NCI-H748 (cell line): ENCODE data around the gene ZDHHC18.
"Not testable (repeated sequence)": the region's sequence is repeated elsewhere in the genome, so short reads cannot be mapped to it uniquely, and the experiment has no call there.

ENCODE experiments used
- DNase-seq: peaks from one replicate; lab custom pipeline; 2025; ENCODE audit not compliant: unreplicated experiment; lab: John Stamatoyannopoulos, UW

Gene ZDHHC18

DNA sequence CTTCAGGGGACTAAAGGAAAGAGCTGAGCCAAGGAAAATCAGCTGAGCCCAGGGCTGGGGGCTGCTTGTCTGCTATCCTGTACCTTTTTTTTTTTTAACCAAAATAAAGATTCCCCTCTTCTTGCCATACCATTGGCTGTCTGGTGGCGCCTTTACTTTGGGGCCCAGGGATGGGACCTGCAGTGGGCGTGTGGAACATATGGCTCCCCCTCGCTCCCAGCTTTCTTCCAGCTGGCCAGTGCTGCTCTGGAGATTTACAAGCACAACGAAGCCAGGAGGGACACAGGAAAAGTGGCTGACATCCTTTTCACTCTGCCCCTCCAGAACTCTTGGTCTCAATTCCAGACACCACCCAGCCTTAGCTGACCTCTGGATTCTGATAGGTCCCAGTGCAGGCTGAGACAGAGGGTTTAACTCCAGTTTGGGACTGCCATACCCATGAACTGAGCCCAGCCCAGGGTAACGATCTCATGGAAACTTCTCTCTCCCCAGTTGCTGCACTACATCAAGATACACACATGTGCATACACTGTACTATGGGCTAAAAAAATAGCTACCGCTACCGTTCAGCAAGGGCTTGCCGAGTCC, 31.1 kb downstream of the ZDHHC18 start:
- DNase-seq, result no peak

DNA sequence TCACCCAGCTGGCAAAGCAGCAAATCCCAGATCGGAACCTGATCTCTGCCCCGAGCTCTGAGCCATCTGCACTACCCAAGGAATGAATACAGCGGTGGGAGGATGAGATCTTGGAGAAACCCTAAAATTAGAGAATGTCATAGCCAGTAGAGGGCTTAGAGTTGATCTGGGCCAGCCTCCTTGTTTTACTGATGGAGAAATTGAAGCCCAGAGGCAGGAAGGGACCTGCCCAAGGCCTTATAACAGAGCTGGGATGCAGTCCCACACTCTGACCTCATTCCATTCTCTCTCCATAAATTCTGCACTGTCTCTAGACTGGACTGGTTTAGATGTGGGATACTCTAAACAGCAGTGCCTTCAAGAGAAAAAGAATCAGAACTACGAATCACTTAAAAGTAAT, 31.7 kb downstream of the ZDHHC18 start:
- DNase-seq, result no peak

DNA sequence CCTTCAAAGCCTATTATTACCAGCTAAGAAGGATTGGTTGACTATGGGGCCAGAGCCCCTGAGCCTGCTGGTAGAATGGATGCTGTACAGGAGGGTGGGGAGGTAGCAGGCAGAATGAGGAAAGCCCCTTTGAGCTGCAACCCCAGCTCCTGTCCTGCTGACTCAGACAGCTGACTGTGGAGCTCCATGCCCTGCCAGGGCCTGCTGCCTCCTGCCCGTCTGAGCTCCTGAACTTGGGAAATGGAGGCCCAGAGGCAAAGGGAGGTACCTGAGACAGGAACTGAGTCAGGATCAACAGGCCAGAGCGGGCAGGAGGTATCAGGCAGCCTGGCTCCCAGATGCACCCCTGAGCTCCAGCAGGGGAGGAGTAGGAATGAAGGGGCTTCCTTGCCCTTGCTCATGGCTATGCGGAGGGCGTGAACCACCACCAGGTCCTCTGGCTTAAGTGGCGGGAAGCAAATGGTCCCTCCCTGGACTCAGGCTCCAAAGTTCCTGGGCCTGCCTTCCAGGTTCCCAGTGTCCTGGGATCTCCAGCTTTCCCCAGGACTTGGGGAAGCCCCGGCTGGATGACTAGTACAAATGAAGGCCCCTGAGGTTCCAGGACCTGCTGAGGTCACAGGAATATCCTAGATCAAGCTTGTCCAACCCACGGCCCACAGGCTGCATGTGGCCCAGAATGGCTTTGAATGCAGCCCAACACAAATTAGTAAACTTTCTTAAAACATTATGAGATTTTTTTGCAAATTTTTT, 32.6 kb downstream of the ZDHHC18 start:
- DNase-seq, result no peak

DNA sequence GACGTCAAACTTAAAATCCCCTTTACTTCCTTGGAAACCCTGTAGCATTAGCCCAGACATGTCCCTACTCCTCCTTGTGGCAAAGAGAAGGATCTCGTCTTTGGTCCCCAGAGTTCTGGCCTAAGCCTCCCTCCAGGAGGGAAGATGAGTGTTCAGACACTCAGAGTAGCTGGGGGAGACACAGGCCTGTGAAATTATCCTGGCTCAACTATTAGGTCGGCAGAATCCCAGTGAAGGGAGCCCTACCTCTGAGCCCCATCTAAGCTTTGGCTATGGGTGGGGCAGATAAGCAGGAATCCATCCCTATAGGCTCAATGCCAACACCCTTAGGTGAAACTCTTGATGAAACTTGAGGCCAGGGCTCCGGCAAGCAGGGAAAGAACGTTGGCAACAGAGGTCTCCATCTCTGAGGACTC, 34.8 kb downstream of the ZDHHC18 start:
- no peak for DNase-seq

DNA sequence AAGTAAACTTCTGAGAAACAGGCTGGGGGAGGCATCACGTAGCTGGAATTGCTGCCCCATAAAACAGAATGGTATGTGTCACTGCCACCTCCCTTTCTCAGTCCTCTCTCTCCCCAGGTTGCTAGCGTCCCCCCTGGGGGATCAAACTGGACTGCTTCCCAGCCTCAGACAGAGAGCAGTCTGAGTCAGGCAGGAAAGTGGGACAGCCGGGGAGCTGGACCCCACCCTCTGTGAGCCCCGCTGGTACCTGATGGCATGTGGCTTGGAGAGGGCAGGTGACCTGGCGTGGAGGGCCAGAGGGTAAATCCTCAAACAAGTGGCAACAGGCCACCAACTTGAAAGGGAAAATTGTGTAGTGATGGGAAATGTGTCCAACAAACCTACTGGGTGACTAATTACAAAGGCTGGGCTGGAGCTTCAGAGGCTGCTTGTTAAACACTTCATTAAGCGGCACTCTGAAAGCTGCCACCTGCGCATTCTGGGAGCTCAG, 35.4 kb downstream of the ZDHHC18 start:
- DNase-seq, result no peak

DNA sequence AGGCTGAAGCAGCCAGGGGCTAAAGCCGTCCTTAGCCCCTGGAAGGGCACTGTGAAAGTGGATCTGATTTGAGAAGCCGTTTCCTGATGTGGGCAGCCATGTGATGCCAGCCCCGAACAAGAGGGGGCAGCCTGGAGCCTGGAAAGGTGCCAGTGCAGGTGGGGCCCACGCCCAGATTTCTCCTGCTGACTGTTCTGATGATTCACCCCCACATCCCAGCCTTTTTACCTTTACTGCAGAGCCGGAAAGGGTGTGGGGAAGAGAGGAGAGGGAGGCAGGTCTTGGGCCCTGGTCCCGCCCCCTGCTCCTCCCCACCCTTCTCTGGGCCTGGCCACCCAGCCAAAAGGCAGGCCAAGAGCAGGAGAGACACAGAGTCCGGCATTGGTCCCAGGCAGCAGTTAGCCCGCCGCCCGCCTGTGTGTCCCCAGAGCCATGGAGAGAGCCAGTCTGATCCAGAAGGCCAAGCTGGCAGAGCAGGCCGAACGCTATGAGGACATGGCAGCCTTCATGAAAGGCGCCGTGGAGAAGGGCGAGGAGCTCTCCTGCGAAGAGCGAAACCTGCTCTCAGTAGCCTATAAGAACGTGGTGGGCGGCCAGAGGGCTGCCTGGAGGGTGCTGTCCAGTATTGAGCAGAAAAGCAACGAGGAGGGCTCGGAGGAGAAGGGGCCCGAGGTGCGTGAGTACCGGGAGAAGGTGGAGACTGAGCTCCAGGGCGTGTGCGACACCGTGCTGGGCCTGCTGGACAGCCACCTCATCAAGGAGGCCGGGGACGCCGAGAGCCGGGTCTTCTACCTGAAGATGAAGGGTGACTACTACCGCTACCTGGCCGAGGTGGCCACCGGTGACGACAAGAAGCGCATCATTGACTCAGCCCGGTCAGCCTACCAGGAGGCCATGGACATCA, 36.5 kb downstream of the ZDHHC18 start, which contains the start of gene SFN:
SFN (plus strand) TSS at position 369 of the 904 bp plus-strand sequence; CDS start at position 433, 64 bp downstream.
- DNase-seq, result peak; percentile 95

DNA sequence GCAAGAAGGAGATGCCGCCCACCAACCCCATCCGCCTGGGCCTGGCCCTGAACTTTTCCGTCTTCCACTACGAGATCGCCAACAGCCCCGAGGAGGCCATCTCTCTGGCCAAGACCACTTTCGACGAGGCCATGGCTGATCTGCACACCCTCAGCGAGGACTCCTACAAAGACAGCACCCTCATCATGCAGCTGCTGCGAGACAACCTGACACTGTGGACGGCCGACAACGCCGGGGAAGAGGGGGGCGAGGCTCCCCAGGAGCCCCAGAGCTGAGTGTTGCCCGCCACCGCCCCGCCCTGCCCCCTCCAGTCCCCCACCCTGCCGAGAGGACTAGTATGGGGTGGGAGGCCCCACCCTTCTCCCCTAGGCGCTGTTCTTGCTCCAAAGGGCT, 37.2 kb downstream of the ZDHHC18 start:
- DNase-seq, result peak; percentile 43

DNA sequence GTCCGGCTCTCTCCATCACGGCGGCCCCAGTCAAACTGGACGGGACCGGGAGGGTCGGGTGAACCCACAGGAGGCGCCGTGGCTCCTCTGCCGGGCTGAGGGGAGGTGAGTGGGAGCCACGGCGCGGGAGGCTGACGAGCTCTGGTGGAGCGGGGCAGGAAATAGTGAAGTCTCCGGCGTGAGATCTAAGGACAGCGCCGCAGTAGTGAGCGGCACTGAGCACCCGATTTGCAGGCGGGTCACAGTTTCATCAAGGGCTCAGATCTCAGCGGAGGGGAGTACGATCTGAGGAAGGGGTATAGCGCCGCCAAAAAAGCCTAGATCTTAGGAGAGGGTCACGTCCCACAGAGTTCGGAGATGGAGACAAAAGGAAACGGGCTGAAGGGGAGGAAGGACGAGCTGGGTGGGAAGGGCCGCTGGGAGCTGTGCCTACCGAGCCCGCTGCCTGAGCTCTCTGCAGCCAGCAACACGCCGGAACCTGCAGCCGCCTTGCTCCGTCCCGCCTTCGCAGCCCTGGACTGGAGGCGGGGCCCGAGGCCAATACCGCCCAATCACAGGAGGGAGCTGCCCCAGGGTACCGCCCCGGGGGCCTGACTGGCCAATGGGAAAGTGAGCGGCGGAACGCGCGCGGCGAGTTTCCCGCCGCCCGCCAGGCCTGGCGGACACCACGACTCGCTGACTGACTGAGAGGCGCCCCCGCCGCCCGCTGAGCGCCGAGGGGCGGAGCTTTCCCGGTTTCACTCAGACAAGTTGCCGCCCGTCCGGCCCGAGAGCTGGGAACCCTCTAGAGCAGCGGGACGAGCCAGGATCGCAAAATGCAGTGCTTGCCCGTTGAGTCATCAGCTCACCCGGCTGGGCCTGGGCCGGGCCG, 38.4 kb downstream of the ZDHHC18 start:
- peak; percentile 96 for DNase-seq

DNA sequence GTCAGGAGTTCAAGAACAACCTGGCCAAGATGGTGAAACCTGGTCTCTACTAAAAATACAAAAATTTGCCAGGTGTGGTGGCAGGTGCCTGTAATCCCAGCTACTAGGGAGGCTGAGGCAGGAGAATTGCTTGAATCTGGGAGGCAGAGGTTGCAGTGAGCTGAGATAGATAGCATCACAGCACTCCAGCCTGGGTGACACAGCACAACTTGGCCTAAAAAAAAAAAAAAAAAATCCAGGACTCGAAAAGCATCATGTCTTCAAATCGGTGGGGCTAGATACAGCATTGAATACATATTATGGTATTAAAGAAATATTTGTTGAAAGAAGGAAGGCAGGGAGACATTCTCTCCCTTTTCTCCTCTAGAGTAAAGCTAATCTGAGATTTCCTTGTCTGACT, 46.6 kb downstream of the ZDHHC18 start:
- not testable (repeated sequence) for DNase-seq

DNA sequence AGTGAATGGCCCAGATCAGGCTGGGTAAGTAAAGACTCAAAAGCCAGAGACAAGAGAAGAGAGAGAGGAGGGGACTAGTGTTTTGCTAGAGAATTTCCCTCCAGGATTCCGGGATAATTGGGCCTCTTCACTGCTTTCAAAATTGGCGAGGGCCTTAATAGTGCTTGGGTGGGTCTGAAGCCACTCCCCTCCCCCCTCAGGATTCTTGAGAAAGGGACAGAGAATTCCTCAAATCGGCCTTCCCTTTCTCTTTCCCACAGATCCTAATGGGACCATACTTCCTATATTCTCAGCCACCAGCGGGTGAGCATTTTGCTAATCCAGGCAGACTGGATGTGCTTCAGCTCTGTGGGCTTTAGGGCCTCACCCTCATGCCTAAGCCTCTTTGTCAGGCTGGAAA, 48.4 kb downstream of the ZDHHC18 start:
- DNase-seq, result no peak

DNA sequence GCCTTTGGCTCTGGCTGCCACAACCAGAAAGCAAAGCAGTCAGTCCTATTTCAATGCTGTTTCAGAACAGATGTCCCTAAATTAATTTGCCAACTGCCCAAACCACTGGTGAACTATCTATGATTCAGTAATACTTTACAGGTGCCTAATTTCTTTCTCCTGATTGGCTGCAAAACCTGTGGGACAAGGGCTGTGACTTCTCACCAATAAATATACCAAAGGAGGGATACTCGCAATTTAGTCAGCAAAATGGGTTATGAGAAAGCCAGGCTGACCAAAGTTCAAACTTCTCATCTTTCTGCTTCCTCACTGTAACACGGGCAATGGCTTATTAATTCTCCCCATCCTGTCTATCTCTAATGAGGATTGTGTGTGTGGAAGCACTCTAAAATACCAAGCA, 50.8 kb downstream of the ZDHHC18 start:
- no peak for DNase-seq

DNA sequence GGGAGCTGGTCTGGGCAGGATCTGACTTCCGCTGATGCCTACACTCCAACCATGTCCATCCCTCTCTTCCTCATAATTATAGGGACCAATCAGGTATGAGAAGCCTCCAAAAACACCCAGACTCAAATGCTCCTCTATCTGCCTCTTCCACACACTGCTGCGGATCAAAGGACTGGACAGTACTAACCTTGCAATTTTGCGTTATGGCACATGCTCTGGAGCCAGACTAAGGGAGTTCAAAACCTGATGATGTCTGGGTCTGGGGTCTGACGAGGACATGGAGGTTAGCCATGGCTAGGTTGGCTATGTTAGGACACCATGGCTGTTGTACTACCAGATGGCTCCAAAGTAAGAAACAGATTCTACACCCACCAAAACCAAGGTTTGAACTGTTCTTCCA, 53.3 kb downstream of the ZDHHC18 start:
- DNase-seq, result no peak

DNA sequence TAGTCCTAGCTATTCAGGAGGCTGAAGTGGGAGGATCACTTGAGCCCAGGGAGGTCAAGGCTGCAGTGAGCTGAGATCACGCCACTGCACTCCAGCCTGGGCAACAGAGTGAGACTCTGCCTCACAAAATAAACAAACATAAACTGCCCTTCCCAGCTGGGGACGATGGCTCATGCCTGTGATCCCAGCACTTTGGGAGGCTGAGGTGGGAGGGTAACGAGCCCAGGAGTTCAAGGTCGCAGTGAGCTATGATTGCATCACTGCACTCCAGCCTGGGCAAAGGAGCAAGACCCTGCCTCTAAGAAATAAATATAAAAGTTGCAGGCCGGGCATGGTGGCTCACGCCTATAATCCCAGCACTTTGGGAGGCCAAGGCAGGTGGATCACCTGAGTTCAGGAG, 55.1 kb downstream of the ZDHHC18 start:
- DNase-seq, result not testable (repeated sequence)

DNA sequence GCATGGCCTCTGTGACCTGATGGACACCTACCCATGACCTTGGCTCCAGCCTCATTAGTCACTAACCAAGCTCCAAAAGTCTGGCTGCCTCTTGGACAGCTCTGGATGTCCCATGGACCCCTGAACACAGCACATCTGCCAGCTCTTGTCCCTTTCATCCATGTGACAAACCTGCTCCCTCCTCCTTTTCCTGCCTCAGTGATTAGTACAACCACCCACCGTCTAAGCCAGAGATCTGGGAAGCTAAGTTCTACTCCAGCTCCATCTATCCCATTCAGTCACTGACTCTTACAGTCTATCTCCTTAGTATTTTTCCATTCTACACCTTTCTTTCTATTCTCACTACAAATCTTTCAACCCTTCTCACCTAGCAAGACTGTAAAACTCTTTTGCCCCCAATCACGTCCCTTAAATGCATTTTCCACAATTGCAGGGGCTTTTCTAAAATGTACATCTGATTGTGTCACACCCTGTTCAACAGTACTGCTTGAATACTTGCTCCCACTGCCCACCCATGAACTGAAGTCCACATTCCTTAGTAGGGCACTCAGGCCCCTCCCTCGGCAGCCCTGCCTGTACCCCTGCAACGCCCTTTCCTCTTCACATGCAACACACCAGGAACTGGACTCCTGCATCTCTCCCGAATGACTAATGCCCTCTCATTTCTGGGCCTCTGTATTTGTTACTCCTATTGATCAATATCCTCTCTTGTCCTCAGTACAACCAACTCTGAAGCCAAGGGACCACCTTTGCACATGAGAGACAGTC, 56.4 kb downstream of the ZDHHC18 start:
- DNase-seq, result no peak

DNA sequence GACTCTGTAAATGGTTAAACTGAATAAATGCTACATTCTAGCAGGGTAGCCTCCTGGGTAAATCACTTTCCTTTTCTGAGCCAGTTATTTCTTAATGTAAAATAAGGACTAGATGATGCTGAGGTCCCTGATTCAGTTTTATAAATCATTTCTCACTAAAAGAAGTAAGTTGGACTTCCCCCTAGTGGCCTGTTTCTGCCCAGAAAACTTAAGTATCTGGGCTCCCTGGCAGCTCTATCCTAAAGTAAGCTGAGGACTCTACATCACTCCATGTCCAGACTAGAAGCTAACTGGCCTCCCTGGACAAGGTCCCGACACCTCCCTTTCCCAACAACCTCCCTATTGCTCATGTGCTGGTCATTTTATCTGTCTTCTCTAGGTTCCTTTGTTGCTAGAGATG, 60.6 kb downstream of the ZDHHC18 start:
- no peak for DNase-seq

DNA sequence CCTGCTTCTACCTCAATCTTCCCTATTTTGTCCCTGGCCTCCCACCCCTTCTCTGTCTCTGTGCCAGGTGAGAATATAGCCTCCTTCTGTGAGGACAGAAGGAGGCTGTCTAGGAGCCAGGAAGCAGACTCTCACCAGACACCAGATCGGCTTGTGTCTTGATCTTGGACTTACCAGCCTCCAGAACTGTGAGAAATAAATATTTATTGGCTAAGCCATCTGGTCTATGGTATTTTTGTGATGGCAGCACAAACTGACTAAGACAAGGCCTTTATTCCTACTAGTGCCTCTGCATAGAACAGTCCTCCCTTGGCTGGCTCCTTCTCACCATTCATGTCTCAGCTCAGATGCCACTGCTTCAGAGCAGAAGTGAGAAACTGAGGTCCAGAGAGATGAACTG, 61.7 kb downstream of the ZDHHC18 start:
- DNase-seq, result no peak

DNA sequence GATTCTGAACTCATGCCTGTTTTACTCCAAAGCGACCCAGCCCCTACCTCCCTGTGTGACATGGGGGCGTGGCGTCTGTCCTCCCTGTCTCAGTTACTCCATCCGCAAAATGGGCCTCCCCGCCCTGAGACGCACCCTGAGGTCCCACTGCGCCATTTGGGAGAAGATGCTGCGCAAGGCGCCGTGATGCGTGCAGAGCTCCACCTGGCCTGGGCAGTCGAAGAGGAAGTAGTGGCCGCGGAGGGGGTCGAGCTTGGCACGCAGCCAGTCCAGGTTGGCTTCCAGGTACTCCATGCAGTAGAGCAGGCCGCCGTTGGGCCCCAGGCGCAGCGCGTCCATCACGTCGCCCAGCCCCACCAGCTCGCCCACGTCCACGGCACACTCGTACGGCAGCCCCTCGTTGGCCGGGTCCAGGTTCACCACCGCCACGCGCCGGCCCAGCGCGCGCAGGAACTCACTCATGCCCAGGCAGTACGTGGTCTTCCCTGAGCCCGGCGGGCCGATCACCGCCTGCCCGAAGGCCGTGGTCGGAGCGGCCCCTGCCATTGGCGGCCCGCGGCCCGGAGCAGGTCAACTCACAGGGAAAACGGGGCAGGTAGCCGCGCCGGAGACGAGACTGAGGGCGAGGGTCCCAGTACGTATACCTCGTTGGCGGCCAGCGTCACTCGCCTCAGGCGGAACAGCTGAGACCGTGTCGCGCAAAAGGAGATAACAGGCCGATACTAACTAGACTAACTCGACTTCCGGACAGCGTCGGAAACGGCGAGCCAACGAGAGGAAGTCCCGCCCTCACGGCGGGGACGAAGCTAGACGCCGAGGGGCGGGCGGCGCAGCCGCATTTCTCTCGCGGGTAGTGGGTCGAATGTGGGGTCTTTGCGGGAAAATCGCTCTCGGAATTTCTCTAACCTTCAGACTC, 63.3 kb downstream of the ZDHHC18 start, which contains the start of gene GPN2:
GPN2 (minus strand) TSS at position 733 of the 916 bp plus-strand sequence; CDS start at position 546, 187 bp downstream.
- DNase-seq, result peak; percentile 84

DNA sequence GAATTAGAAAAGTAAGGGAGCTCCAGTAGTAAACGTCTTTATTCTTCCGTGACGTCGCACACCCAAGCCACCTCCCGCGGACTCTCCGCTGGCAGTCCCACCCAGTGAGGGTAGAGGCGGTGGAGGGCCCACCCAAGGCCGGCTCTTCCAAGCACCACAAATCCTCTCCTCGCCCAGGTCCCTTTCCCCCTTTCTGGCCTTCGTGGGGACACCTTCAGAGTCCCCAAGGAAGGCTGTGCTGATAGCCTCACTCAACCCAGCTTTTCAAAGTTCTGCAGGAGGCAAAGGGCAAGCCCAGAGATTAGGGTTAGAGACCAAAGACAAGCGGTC, 63.9 kb downstream of the ZDHHC18 start:
- no peak for DNase-seq

DNA sequence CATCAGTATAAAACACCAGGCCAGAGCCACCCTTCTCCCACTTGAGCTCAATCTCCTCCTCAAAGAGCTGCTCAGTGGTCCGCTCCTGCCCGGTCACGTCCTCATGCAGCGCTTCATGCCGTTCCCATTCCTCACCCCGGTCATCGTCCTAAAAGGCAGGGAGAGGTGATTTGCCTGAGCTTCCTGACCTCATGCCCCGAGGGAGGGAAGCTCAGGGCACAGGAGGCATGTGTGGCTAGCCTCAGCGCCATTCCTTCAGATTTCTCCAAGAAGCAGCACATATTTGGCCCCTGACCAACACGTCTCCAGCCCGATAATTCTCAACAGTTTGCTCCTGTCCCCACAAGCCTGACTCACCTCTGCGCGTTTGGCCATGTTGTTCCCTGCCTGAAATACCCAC, 67.8 kb downstream of the ZDHHC18 start:
- DNase-seq, result no peak
